Progenitor cell of endocrine pancreas (in vitro differentiated cells): ENCODE measurements around the gene PHLDB1. TPM values are rescaled to one million over a fixed set of nuclear protein-coding genes. Genes with fewer than 3 reads are reported as not detected.
"Not testable (repeated sequence)": the region's sequence is repeated elsewhere in the genome, so short reads cannot be mapped to it uniquely, and the experiment has no call there.

Source experiments
- DNase-seq: peaks from one replicate; pipeline ENCODE4 v3.0.0; 2021; ENCODE audit warnings: low spot score; ENCODE audit not compliant: unreplicated experiment
- H3K27ac Mint-ChIP-seq: 2 replicates; pipeline ENCODE4 v1.8.0; 2021; ENCODE audit warnings: mild to moderate bottlenecking, moderate library complexity, mixed read lengths
- H3K27me3 Mint-ChIP-seq: 2 replicates; pipeline ENCODE4 v1.8.0; 2021; ENCODE audit warnings: mixed read lengths
- H3K36me3 Mint-ChIP-seq: 2 replicates; pipeline ENCODE4 v1.8.0; 2022; ENCODE audit warnings: mixed read lengths; ENCODE audit not compliant: insufficient read depth
- H3K4me1 Mint-ChIP-seq: 2 replicates; pipeline ENCODE4 v1.8.0; 2021; ENCODE audit warnings: low read depth, mixed read lengths
- H3K4me3 Mint-ChIP-seq: 2 replicates; pipeline ENCODE4 v1.8.0; 2021; ENCODE audit warnings: low read depth, mild to moderate bottlenecking, moderate library complexity, mixed read lengths
- H3K9me3 Mint-ChIP-seq: 2 replicates; pipeline ENCODE4 v1.8.0; 2021; ENCODE audit warnings: low read depth, mixed read lengths
- CTCF ChIP-seq: fragments of 200-600 bp; sonication (generic); IDR thresholded peaks from one replicate; pipeline ENCODE4 v1.5.0; 2021; ENCODE audit warnings: antibody characterized with exemption, mild to moderate bottlenecking; ENCODE audit not compliant: unreplicated experiment
- total RNA-seq: library from RNA; stranded (reverse); gene quantifications from 2 replicates; pipeline ENCODE4 v1.2.1, GENCODE V29; 2021

The PHLDB1 gene
- total RNA-seq, 1 donor from 2014 or later, result 110 TPM

- Mint-ChIP-seq H3K27ac (no peak overlapping the region), H3K27me3 (peaks cover 4% of the 10 kb centered on the region), H3K4me1 (peaks cover 28% of the 10 kb centered on the region), H3K9me3 (no peaks in the 10 kb centered on the region), H3K4me3 (no peak overlapping the region), H3K36me3 (peaks cover 27% of the 10 kb centered on the region)
- no peak for TF ChIP-seq CTCF
- DNase-seq, result no peak
Measured at GRCh38 chr11:118602331-118602730, 5.1 kb upstream of the PHLDB1 start.

- Mint-ChIP-seq H3K36me3 (peaks cover 26% of the 10 kb centered on the region), H3K4me1 (peaks cover 29% of the 10 kb centered on the region)
- H3K9me3 Mint-ChIP-seq, H3K27ac Mint-ChIP-seq, DNase-seq, H3K4me3 Mint-ChIP-seq, H3K27me3 Mint-ChIP-seq: not testable (repeated sequence)
Measured at GRCh38 chr11:118603709-118604108, 3.7 kb upstream of the PHLDB1 start.

GRCh38 chr11:118604566-118604965, 2.8 kb upstream of the PHLDB1 start:
- peaks cover 16% of the 10 kb centered on the region for H3K27me3 Mint-ChIP-seq

GRCh38 chr11:118605116-118605867, 2.1 kb upstream of the PHLDB1 start:
- no peak for TF ChIP-seq CTCF
- no peaks in the 10 kb centered on the region for H3K9me3 Mint-ChIP-seq
- DNase-seq, result no peak
- peak overlapping the region; percentile 52 for H3K27ac Mint-ChIP-seq
- H3K27me3 Mint-ChIP-seq, result peaks cover 21% of the 10 kb centered on the region
- peaks cover 39% of the 10 kb centered on the region for H3K4me1 Mint-ChIP-seq
- H3K4me3 Mint-ChIP-seq, result no peak overlapping the region
- H3K36me3 Mint-ChIP-seq, result peaks cover 17% of the 10 kb centered on the region

More at GRCh38 chr11:118604566-118604965, 2.8 kb upstream of the PHLDB1 start:
- H3K36me3 Mint-ChIP-seq, result peaks cover 22% of the 10 kb centered on the region
- no peak overlapping the region for H3K27ac Mint-ChIP-seq
- no peak for TF ChIP-seq CTCF
- H3K9me3 Mint-ChIP-seq, result no peaks in the 10 kb centered on the region
- H3K4me1 Mint-ChIP-seq, result peaks cover 36% of the 10 kb centered on the region
- no peak for DNase-seq
- no peak overlapping the region for H3K4me3 Mint-ChIP-seq

GRCh38 chr11:118606157-118606843, 1.1 kb upstream of the PHLDB1 start:
- Mint-ChIP-seq H3K27me3 (peaks cover 24% of the 10 kb centered on the region), H3K27ac (peak overlapping the region; percentile 63), H3K9me3 (no peaks in the 10 kb centered on the region), H3K36me3 (peaks cover 14% of the 10 kb centered on the region), H3K4me1 (peaks cover 42% of the 10 kb centered on the region), H3K4me3 (peak overlapping the region; percentile 70)
- TF ChIP-seq CTCF, result no peak
- peak; percentile 39 for DNase-seq

- DNase-seq, result no peak
- peaks cover 26% of the 10 kb centered on the region for H3K27me3 Mint-ChIP-seq
- H3K4me1 Mint-ChIP-seq, result peaks cover 42% of the 10 kb centered on the region
- peak overlapping the region; percentile 63 for H3K27ac Mint-ChIP-seq
- H3K9me3 Mint-ChIP-seq, result no peaks in the 10 kb centered on the region
- peaks cover 10% of the 10 kb centered on the region for H3K36me3 Mint-ChIP-seq
- TF ChIP-seq CTCF, result no peak
- peak overlapping the region; percentile 70 for H3K4me3 Mint-ChIP-seq
Measured at GRCh38 chr11:118606844-118607228, 579 bp upstream of the PHLDB1 start.
